Stimulated activated CD4-positive, alpha-beta T cell treated with anti-CD3 and anti-CD28 coated beads, Interleukin-12 subunit alpha, Interleukin-12 subunit beta, amount 100 ng/mL, for 48 hours (primary cell): ENCODE measurements around the gene TSPAN8.
"Not testable (repeated sequence)": the region's sequence is repeated elsewhere in the genome, so short reads cannot be mapped to it uniquely, and the experiment has no call there.

Source experiments
- DNase-seq, 3 donors: peaks; one replicate each; pipeline ENCODE4 v3.0.0-alpha.2; 2020; ENCODE audit warnings: low read depth in 2 of 3, low spot score in 1 of 3

The TSPAN8 gene

GRCh38 chr12:71129364-71129763 is 28.4 kb downstream of the TSPAN8 start:
- no peak for DNase-seq

GRCh38 chr12:71128191-71128788 is 29.5 kb downstream of the TSPAN8 start:
- DNase-seq: no peak

GRCh38 chr12:71125949-71126348 is 31.9 kb downstream of the TSPAN8 start:
- no peak for DNase-seq

- no peak for DNase-seq
Measured at GRCh38 chr12:71125515-71125914, 32.3 kb downstream of the TSPAN8 start.

GRCh38 chr12:71124835-71125460 is 32.9 kb downstream of the TSPAN8 start:
- DNase-seq: no peak

- not testable (repeated sequence) for DNase-seq
Measured at GRCh38 chr12:71113148-71113547, 44.7 kb downstream of the TSPAN8 start.

- DNase-seq: no peak
Measured at GRCh38 chr12:71109834-71110233, 48.0 kb downstream of the TSPAN8 start.

- DNase-seq: no peak
Measured at GRCh38 chr12:71108355-71108754, 49.4 kb downstream of the TSPAN8 start.

- DNase-seq: no peak
Measured at GRCh38 chr12:71107936-71108335, 49.9 kb downstream of the TSPAN8 start.

- DNase-seq: no peak
Measured at GRCh38 chr12:71105956-71106355, 51.8 kb downstream of the TSPAN8 start.

GRCh38 chr12:71092290-71092689 is 65.5 kb downstream of the TSPAN8 start:
- DNase-seq: no peak

- no peak for DNase-seq
Measured at GRCh38 chr12:71090971-71091370, 66.8 kb downstream of the TSPAN8 start.

GRCh38 chr12:71085575-71085974 is 72.2 kb downstream of the TSPAN8 start:
- no peak for DNase-seq

- DNase-seq: no peak
Measured at GRCh38 chr12:71075743-71076142, 82.1 kb downstream of the TSPAN8 start.
